SU-DHL-6 (cell line): ENCODE results near the gene TBL1X.

Source experiments
- H2AFZ ChIP-seq: fragments of 200-600 bp; sonication (generic); 2 replicates; pipeline ENCODE4 v1.6.1; 2014; ENCODE audit warnings: low read depth, mild to moderate bottlenecking, moderate library complexity, mixed read lengths, antibody characterized with exemption, low read length; ENCODE audit not compliant: severe bottlenecking
- H3F3A ChIP-seq: fragments of 200-600 bp; shearing (Covaris generic); 2 replicates; pipeline ENCODE4 v1.6.0; 2016; ENCODE audit warnings: antibody characterized with exemption, mild to moderate bottlenecking; ENCODE audit not compliant: insufficient read depth
- H3K27ac ChIP-seq: fragments of 200-600 bp; sonication (generic); 2 replicates; pipeline ENCODE4 v1.5.1; 2016; ENCODE audit warnings: low read depth, mild to moderate bottlenecking, low read length, moderate library complexity, mixed read lengths
- H3K27me3 ChIP-seq: fragments of 200-600 bp; sonication (generic), shearing (Covaris generic); 2 replicates; pipeline ENCODE4 v1.6.0; 2014; ENCODE audit warnings: mild to moderate bottlenecking, low read length
- H3K36me3 ChIP-seq: fragments of 200-600 bp; sonication (generic); 2 replicates; pipeline ENCODE4 v1.6.1; 2014; ENCODE audit warnings: mild to moderate bottlenecking, low read length, mixed read lengths
- H3K4me2 ChIP-seq: fragments of 300-600, 200-600 bp; shearing (Covaris generic), sonication (generic); 2 replicates; pipeline ENCODE4 v1.6.0; 2014; ENCODE audit warnings: low read length, low read depth, mild to moderate bottlenecking; ENCODE audit not compliant: poor library complexity, severe bottlenecking
- H3K4me3 ChIP-seq: fragments of 200-600 bp; sonication (generic); 2 replicates; pipeline ENCODE4 v1.5.1; 2014; ENCODE audit warnings: antibody characterized with exemption, low read length, mild to moderate bottlenecking, mixed read lengths; ENCODE audit not compliant: insufficient read depth, poor library complexity, severe bottlenecking
- H3K79me2 ChIP-seq: fragments of 200-600 bp; sonication (generic); 2 replicates; pipeline ENCODE4 v1.6.1; 2014; ENCODE audit warnings: mild to moderate bottlenecking, low read length, moderate library complexity; ENCODE audit not compliant: insufficient read depth
- H3K9ac ChIP-seq: fragments of 200-600 bp; sonication (generic); 2 replicates; pipeline ENCODE4 v1.7.0; 2014; ENCODE audit warnings: mild to moderate bottlenecking, low read length
- H3K9me2 ChIP-seq: fragments of 200-600 bp; sonication (generic); replicated peaks from 2 replicates; pipeline ENCODE4 v1.6.1; 2014; ENCODE audit warnings: low read length; ENCODE audit not compliant: insufficient read depth
- H3K9me3 ChIP-seq: fragments of 200-600 bp; sonication (generic); 2 replicates; pipeline ENCODE4 v1.6.1; 2014; ENCODE audit warnings: low read length, mixed read lengths; ENCODE audit not compliant: insufficient read depth
- H4K20me1 ChIP-seq: fragments of 200-600 bp; sonication (generic); 2 replicates; pipeline ENCODE4 v1.6.1; 2014; ENCODE audit warnings: low read depth, mild to moderate bottlenecking, antibody characterized with exemption, low read length, moderate library complexity, mixed read lengths
- CTCF ChIP-seq: fragments of 200-600 bp; sonication (generic); IDR thresholded peaks from one replicate; pipeline ENCODE4 v1.5.1; 2017; ENCODE audit warnings: antibody characterized with exemption, mild to moderate bottlenecking, low read length, moderate library complexity; ENCODE audit not compliant: insufficient read depth, poor library complexity, severe bottlenecking
- EZH2phosphoT487 ChIP-seq: fragments of 200-600 bp; sonication (generic), shearing (Covaris generic); conservative IDR thresholded peaks from 2 replicates; pipeline ENCODE4 v1.6.1; 2018; ENCODE audit warnings: mild to moderate bottlenecking, antibody characterized with exemption, low read length, moderate library complexity, mixed read lengths

The TBL1X gene

DNA sequence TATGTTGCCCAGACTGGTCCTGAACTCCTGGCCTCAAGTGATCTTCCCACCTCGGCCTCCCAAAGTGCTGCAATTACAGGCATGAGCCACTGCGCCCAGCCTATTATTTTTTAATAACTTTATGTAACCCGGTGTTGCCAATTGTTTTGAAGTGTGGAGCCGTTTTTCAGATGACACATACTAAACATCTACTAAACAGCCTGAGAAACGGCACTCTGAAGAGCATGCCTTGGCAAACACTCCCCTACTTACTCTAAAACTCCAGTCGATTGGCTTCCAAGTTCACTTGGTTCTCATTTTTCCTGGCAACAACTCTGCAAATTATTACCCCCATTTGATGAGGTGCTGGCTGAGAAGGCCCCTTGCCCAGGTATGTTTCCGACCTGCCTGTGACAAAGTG, 169.7 kb downstream of the TBL1X start:
- Histone ChIP-seq H3K9me3 (no peaks in the 10 kb centered on the region), H3K9ac (no peak overlapping the region), H3K27me3 (no peaks in the 10 kb centered on the region), H3K4me2 (no peak overlapping the region), H3K79me2 (no peaks in the 10 kb centered on the region), H4K20me1 (no peaks in the 10 kb centered on the region), H2AFZ (no peak overlapping the region), H3F3A (no peaks in the 10 kb centered on the region), H3K27ac (no peak overlapping the region), H3K36me3 (no peaks in the 10 kb centered on the region), H3K4me3 (no peak overlapping the region), H3K9me2 (no peaks in the 10 kb centered on the region)
- TF ChIP-seq CTCF, result no peak

DNA sequence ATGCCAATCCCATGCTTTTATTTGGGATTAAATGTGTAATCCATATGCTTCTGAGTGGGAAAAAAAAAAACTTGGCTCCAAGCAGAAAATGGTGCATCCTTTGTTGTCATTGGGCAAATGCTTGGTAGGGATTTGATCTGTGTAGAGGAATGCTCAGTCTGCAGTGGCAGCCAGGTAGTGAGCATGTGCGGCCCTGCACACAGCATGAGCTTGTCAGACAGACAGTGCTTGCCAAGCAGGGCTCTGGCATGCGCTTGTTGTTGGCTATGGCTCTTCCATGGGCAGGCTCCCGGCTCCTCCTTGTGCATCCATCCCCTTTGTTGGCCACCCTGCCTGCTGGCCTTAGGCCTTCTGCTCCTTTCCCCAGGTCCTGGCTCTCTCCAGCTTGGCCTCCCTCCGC, 170.5 kb downstream of the TBL1X start:
- Histone ChIP-seq H3K36me3 (no peaks in the 10 kb centered on the region), H3K9me2 (no peaks in the 10 kb centered on the region), H3K9me3 (no peaks in the 10 kb centered on the region), H3K4me2 (no peak overlapping the region), H3K27me3 (no peaks in the 10 kb centered on the region), H2AFZ (no peak overlapping the region), H3K79me2 (no peaks in the 10 kb centered on the region), H4K20me1 (no peaks in the 10 kb centered on the region), H3F3A (no peaks in the 10 kb centered on the region), H3K27ac (no peak overlapping the region), H3K9ac (no peak overlapping the region), H3K4me3 (no peak overlapping the region)
- TF ChIP-seq EZH2phosphoT487 (no peak), CTCF (no peak)

DNA sequence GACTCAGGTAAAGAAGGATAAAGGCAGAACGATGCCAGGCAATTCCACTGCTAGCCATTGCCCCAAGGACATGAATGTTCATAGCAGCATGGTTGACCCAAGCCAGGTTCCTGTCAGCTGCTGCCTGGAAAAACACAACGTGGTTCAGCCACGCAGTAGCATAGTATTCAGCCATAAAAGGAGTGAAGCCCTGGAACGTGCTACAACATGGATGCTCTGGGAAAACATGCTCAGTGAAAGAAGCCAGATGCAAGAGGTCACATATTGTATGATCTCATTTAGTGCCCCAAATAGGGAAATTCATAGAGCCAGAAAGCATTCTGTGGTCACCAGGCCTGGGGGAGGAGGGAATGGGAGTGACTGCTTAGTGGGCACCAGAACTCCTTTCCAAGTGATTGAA, 170.9 kb downstream of the TBL1X start:
- H3K9ac ChIP-seq, result no peak overlapping the region
- no peaks in the 10 kb centered on the region for H3K79me2 ChIP-seq
- H3K36me3 ChIP-seq, result no peaks in the 10 kb centered on the region
- no peak overlapping the region for H2AFZ ChIP-seq
- no peaks in the 10 kb centered on the region for H4K20me1 ChIP-seq
- H3K27ac ChIP-seq, result no peak overlapping the region
- no peaks in the 10 kb centered on the region for H3F3A ChIP-seq
- no peaks in the 10 kb centered on the region for H3K9me2 ChIP-seq
- H3K4me2 ChIP-seq, result no peak overlapping the region
- H3K27me3 ChIP-seq, result no peaks in the 10 kb centered on the region
- H3K9me3 ChIP-seq, result no peaks in the 10 kb centered on the region
- no peak for TF ChIP-seq CTCF
- TF ChIP-seq EZH2phosphoT487, result no peak
- no peak overlapping the region for H3K4me3 ChIP-seq

GRCh38 chrX:9638871-9639270, 174.0 kb downstream of the TBL1X start:
- no peak overlapping the region for H3K9ac ChIP-seq
- H3F3A ChIP-seq, result no peaks in the 10 kb centered on the region
- no peak overlapping the region for H3K4me2 ChIP-seq
- no peaks in the 10 kb centered on the region for H3K36me3 ChIP-seq
- H3K27me3 ChIP-seq, result no peaks in the 10 kb centered on the region
- H3K27ac ChIP-seq, result no peak overlapping the region
- no peaks in the 10 kb centered on the region for H3K9me3 ChIP-seq
- no peaks in the 10 kb centered on the region for H3K79me2 ChIP-seq
- H3K9me2 ChIP-seq, result no peaks in the 10 kb centered on the region
- H4K20me1 ChIP-seq, result no peaks in the 10 kb centered on the region
- TF ChIP-seq CTCF (no peak), EZH2phosphoT487 (no peak)
- H3K4me3 ChIP-seq, result no peak overlapping the region
- no peak overlapping the region for H2AFZ ChIP-seq
